NCI-H82 treated with DMSO at 0.1 percent for 48 hours (cell line): ENCODE data around the gene CACNG6.
"Not testable (repeated sequence)": the region's sequence is repeated elsewhere in the genome, so short reads cannot be mapped to it uniquely, and the experiment has no call there.

Experiments used
- DNase-seq: peaks from one replicate; lab custom pipeline; 2025; ENCODE audit not compliant: unreplicated experiment; lab: John Stamatoyannopoulos, UW

Gene CACNG6, protein sequence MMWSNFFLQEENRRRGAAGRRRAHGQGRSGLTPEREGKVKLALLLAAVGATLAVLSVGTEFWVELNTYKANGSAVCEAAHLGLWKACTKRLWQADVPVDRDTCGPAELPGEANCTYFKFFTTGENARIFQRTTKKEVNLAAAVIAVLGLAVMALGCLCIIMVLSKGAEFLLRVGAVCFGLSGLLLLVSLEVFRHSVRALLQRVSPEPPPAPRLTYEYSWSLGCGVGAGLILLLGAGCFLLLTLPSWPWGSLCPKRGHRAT

DNA sequence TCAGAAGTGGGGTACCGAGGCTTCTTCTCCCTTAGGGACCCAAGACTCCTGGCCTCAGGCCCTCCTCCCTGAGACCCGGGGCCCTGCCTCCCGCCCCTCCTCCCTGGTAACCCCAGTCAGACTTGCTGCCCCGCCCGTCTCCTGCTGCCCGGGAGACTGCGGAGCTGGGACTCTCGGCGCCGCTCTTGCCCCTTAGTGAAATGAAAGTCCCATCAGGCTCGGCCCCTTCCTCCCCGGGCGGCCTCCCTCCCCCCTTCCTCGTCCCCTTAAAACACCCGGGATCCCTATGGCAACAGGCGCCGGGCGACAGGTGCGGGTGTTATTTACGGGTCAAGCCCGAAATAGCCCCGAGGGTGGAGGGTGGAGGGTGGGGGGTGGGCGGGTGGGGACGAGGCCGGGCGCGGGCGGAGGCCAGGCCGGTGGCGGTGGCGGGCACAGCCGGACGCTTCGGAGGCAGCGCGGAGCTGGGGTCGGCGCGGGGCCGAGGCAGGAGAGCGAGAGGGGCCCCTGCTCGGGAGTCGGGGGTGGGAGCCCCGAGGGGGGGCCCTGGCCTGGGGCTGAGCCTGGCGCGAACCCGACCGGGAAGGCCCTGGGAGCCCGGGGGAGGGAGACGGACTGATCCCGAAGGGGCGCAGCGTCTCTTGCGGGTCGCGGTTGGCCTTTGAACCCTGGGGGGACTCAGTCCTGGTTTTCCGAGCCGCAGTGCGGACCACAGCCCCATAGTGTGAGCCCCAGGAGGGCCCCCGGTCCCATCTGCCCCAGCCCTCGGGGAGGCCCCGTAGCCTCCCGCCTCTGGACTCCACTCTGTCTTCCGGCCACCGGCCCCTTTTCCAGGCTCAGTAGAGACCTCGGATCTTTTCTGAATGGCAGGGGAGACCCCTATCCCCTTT lies at the start of gene CACNG6:
CACNG6 (plus strand) TSS at position 414 of the 890 bp plus-strand sequence. CDS start 1,241 bp downstream, outside the sequence.
- no peak for DNase-seq

DNA sequence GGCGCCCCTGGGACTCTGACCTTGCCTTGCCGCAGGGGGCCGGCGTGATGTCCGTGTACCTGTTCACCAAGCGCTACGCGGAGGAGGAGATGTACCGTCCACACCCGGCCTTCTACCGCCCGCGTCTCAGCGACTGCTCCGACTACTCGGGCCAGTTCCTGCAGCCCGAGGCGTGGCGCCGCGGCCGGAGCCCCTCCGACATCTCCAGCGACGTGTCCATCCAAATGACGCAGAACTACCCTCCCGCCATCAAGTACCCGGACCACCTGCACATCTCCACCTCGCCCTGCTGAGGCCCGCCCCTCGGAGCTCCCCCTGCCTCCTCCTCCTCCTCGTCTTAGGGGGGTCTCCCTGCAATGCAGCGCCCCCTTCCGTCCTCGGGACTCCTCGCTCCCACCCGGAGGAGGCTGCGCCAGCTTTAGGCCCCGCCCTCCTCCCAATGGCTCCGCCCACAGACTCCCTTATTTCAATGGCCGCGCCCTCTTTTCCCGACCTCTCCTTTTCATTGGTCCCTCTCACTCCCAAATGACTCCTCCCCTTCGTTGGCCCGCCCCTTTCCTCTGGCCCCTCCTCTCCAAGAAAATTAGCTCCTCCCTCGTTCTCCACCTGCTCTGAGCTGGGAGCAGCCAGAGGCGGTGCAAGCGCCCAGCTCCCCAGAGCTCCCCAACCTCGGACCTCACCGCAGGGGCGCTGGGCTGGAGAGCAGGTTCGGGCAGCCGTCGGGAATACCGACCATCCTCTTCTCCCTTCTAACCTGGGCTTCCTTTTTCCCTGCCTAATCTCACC lies 49.2 kb upstream of the CACNG6 start:
- DNase-seq, result no peak

DNA sequence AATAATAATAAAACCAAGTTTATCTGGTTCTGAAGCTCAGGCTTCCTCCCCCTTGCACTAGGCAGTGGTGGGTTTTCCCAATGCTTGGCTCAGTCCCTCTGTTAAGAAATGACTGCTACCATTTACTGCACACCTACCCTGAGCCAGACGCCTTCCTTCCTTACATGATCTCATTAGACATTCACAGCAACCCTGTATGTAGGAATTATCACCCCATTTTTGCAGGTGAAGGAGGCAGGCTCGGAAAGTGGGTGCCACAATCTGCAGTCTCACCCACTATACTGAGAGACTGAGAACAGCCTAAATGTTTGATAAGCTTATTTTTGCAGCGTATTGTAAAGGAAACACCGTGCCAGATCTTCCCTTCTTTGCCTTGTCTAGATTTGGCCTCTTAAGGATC lies 47.0 kb upstream of the CACNG6 start:
- DNase-seq, result no peak

DNA sequence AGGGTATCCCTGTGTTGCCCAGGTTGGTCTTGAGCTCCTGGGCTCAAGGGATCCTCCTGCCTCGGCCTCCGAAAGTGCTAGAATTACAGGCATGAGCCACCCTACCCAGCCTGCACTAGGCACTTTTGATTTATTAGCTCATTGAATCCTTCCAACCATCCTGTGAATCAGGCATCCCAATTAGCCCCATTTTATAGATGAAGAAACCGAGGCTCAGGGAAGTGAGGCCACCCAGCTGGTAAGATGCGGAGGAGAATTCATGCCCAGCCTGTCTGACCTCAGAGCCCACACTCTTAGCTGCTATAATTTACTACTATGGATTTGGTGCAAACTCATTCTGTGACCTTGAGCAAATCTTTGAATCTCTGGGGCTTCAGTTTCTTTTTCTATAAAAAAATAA lies 46.5 kb upstream of the CACNG6 start:
- DNase-seq, result no peak

DNA sequence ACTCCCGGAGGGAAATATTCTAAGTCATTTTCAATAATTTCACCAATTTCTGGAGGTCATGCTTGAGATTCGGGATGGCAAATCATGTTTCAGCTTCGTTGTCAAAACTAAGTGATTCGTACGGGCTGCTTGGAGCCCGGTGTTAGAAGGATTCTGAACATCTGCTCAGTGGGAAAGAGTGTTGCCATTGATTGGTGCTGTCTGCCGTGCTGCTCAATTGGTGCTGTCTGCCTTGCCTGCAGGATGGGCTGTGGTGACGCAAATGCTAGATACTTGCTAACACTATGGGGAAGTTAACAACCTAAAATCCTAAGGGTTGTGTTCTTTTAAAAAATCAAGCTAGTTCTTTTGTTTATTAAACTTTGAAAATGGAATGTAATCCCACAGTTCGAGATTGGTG lies 46.0 kb upstream of the CACNG6 start:
- no peak for DNase-seq

DNA sequence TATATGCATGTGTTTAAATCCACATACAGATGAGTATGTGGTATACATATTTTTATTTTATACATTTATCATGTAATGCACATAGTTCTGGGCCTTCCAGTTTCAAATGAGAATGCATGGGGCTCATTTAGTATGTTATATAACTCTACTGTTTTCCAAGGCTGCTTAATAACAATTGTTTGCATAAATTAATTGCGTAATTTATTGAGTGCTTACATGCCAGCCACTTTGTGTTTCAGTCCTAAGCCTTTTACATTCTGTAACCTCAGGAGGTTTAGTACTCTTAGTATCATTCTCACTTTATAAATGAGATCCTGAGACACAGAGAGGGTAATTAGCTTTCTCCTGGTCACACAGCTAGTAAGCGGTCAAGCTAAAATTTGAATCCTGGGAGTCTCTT lies 45.4 kb upstream of the CACNG6 start:
- no peak for DNase-seq

DNA sequence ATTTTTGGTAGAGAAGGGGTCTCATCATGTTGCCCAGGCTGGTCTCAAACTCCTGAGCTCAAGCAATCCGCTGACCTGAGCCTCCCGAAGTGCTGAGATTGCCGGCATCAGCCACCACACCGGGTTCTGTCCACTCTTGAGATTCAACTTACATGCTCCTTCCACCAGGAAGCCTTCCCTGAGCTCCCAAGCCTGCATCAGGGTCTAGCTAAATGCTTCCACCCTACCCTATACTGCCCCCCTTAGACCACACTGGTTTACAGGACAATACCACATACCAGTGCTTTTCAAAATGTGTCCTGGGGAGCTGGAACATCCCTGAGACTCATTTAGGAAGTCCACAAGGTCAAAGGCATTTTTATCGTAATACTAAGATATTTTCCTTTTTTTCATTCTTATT lies 43.8 kb upstream of the CACNG6 start:
- DNase-seq, result no peak

DNA sequence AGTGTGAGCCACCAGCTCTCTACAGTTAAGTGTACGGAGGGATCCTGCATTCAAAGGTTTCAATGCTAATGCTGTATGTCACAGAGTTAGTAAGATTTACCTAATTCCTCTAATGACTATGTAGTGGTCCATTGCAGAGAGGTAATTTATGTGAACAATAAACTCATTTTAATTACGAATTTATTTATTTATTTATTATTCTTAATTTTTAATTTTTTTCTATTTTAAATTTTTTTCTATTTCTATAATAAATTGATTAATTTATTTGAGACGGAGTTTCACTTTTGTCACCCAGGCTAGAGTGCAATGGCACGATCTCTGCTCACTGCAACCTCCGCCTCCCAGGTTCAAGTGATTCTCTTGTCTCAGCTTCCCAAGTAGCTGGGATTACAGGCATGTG lies 42.8 kb upstream of the CACNG6 start:
- not testable (repeated sequence) for DNase-seq

DNA sequence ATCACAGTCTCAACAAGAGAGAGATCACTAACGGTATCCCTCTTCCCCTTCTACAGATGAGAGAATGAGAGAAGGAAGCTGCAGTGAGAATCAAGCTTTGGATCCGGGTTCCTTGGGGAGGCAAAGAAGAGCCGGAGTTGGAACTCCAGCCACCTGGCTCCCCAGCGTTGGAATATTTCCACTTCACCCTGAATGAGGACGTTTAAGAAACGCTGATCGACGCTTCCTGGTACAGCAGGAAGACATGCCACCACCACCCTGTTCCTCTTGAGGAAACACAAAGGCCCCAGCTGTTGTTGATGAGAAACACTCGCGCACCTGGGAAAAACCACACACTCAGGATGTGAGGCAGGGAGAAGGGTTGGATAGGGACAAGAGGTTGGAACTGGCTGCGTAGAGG lies 40.0 kb upstream of the CACNG6 start:
- no peak for DNase-seq

DNA sequence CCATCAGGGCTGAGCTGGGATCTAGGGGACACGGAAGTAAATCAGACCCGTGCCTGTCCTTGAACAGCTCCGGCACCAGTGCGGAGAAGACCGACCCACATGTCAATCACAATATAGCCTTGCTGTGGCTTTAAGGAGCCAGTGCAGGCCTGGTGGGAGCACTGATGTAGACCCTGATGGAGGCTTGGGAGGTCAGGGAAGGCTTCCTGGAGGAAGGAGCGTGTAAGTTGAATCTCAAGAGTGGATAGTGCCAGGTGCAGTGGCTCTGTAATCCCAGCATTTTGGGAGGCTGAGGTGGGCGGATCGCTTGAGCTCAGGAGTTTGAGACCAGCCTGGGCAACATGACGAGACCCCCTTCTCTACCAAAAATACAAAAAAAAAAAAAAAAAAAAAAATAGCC lies 39.5 kb upstream of the CACNG6 start:
- no peak for DNase-seq

DNA sequence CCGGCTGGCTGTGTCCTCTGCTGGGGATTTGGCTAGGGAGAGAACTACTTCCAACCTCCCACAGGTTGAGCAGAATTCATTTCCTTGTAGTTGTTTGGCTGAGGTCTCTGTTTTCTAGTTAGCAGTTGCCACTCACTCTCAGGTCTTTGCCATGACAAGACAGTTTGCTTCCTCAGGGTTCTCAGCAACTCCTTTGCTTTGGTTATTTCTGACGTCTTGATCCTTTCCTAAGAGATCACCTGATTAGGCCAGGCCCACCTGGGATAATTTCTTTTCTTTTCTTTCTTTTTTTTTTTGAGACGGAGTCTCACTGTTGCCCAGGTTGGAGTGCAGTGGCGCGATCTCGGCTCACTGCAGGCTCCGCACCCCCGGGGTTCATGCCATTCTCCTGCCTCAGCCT lies 38.1 kb upstream of the CACNG6 start:
- no peak for DNase-seq

DNA sequence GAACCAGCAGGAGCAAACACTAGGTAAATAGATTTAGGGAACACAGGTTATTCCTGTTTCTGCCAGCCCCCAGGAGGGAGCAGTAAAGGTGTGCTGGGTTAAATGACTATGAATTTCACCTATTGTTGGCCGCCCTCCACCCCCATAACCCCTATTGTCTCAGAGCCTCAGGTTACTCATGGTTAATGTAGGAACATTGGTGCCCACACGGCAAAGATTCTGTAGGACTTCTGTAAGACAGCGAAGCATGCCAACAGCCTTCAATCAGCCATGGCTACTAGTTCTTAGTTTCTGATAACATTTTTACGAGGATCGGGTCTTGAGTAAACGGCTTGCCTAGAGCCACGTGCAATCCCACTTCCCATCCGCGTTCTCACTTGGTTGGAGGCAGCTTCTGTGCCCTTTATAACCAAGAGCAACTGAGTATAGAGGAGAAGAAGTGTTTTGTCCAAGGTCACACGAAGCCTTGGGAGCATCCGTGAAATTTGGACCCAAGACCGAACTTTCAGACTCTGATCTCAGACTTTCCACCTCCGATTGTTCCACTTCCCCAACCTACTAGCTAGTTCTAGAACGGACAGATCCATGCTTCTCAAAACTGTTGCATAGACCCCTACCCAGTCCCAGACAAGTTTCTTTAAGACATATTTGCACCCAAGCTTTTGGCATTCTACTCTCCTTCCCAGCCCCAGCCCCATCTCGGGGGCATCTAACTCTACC lies 33.8 kb upstream of the CACNG6 start:
- DNase-seq, result no peak

DNA sequence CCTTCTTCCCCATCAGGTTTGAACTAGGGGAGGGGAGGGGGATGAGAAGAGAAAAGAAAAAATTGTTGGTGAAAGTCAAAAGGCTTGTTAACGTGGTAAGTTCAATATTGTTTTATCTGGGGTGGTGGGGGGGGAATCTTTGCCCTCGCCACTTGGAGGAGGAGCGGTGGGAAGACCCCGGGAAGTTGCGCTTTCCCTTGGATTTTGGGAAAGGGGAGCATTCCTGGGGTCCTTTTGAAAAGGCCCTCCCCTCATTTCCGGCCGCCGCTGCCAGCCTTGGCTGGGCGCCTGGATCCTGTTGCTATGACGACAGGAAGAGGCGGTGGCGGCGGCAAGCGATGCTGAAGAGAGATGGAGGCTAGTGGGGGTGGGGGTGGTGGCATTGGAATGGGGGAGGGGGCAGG lies 33.3 kb upstream of the CACNG6 start:
- no peak for DNase-seq

DNA sequence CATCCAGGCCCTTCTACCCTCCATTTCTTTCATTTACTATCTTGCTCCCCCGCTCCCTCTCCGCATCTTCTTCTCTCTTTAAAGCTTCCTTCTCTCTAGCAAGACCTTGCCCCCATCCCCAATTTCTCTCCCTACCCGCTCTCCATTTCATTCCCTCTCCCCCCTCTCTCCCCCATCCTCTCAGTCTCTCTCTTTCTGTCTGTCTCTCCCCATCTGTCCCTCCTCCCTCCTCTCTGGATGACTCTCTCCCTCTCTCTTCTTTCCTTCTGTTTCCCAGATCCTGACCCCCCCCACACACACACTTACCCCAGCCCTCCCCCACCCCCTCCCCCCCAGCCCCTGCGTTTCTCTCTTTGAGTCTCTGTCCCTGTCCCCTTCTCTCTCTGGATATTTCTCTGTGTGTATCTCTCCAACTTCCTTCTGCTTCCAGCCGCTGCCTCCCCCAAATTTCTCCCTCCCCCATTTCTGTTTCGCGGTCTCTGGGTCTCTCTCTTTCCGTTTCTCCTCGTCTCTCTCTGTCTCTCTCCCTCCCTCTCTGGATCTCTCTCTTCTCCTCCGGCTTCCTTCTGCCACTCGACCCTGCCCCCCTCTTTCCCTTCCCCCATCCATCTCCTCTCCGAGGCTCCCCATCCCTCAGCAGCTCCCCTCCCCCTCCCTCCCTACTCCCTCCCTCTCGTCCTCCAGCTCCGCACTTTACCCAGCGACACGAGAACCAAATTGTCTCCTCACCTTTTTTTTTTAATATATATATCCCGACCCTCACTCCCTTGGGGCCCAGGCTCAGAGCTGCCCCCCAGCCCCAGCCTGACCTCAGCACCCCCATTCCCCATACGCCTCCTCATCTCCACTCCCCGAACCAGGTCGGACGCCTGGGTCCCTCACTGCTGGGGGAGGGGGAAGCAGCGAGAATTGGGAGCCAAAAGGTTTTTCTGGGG lies 32.3 kb upstream of the CACNG6 start:
- DNase-seq, result no peak

DNA sequence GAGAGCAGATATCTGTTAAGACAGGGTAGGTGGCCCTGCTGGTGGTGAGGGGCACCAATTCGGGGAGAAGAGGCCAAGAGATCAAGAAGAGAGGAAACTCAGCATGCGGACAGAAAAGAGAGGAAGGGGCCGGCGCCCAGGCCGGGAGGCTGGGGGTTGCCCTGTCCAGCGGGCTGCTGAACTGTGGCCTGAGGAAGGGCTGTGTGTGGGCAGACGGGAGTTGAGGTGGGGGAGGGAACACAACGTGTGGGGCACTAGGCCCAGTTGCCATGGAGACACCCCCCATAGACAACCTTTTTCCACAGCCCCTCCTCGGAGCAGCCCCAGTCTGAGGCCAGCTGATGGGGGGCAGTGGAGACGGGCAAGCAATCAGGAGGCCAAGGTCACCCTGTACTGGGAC lies 31.2 kb upstream of the CACNG6 start:
- no peak for DNase-seq

DNA sequence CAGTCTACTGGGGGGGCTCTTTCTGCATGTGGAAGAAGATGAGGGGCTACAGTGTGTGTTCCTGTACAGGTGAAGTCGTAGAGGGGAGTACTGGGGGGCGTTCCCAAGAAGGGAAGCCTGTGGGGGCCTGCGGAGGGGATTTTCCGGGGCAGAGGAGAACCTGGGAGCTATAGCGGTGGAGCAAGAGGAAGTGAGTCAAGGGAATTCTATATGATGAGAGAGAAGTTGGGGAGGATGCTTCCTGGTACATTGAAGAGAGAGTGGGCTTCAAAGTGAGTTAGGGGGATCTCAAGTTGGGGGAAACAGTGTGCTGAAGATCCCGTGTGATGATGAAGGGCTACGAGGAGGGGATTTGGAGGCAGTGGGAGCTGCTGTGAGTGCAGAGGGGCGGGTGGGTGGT lies 30.6 kb upstream of the CACNG6 start:
- no peak for DNase-seq

DNA sequence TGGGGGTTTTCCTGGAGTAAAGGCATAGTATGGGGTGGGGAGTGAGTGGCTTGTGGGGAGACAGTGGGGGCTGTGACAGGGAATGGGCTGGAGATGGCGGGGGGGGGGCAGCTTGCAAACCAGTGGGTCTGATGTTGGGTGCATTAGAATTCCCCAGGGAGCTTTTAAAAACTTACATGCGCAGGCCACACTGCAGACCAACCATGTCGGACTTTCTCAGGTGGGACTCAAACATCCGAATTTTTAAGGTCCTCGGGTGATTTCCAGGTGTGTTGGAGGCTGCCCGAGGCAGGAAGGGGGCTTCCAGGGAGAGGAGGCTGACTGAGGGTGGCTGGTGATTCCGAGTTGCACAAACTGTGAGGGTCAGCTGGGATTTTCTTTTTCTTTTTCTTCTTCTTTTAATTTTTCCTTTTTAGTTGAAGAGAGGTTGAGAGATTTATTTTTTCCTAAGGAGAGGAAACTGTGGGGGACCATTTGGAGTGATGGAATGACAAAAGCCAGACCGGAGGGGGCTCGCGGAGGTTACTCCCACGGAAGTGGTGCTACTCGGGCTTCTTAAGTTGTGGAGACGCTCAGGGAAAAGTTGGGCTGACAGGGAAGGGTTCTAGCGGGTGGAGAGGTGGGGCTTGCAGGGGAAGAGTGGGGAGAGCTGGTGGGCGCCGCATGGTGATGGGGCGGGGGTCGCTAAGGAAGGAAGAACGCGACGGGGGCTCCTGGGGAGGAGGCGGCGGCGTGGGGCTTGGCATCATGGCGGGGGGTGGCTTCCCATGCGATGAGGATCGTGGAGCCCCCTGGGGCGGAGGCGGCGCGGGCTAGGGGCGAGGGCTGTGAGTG lies 29.7 kb upstream of the CACNG6 start:
- DNase-seq, result no peak

DNA sequence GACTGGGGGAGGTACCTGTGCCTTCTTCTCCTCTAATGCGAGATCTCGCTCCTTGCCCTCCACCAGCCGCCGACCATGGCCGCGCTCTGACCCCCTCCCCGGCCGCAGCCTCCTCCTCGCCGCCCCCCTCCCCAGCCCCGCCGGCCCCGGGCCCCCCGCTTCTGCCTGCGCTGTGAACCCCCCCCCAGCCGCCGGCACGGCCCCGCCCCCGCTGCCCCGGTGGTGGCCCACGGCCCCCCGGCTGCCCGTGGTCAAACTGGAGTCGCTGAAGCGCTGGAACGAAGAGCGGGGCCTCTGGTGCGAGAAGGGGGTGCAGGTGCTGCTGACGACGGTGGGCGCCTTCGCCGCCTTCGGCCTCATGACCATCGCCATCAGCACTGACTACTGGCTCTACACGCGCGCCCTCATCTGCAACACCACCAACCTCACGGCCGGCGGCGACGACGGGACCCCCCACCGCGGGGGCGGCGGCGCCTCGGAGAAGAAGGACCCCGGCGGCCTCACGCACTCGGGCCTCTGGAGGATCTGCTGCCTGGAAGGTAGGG lies 28.5 kb upstream of the CACNG6 start, which contains the start of gene CACNG8:
CACNG8 (plus strand) TSS at position 51 of the 545 bp plus-strand sequence.
- DNase-seq, result no peak

DNA sequence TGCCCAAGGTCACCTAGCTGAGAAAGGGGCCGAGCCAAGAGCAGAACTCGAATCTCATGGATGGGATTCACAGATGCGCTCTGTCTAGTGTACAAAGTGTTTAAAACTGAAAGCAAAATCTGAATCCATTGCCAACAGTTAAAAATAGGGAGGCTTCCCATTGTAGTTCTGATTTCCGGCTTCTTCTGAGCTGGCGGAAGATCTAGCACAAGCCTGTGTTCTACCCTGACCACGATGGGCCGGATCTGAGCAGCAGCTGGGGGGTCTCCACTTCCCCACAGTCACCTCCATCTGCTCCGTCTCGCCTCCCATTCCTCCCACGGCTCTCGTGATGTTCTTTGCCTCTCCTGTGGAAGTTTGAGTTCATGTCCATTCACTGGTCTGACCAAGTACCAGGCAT lies 26.3 kb upstream of the CACNG6 start:
- DNase-seq, result no peak
